ENCODE results near the gene RAP1GAP. TPM values are rescaled to one million over a fixed set of nuclear protein-coding genes. Genes with fewer than 3 reads are reported as not detected.

Gene RAP1GAP
- total RNA-seq, 1 experiment from 2014 or later = 7.2 TPM

DNA sequence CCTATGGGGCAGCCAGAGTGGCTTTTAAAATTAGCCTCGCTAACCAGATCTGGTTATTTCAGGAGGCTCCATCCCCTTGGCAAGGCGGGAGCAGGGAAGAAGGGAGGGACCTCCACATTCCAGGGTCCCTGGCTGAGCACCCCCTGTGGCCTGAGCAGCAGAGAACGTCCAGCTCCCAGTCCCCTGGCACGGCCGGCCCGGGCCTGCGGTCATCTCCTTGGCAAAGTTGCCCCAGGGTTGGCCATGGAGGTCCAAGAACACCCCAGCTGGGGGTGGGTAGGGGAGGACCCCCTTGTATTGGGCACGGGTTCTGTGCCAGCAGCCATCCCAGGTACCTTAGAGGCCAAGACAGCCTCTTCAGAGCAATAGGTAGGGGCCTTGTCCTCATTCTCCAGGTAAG, 75.9 kb downstream of the RAP1GAP start:
- TF ChIP-seq, protein P1, sequence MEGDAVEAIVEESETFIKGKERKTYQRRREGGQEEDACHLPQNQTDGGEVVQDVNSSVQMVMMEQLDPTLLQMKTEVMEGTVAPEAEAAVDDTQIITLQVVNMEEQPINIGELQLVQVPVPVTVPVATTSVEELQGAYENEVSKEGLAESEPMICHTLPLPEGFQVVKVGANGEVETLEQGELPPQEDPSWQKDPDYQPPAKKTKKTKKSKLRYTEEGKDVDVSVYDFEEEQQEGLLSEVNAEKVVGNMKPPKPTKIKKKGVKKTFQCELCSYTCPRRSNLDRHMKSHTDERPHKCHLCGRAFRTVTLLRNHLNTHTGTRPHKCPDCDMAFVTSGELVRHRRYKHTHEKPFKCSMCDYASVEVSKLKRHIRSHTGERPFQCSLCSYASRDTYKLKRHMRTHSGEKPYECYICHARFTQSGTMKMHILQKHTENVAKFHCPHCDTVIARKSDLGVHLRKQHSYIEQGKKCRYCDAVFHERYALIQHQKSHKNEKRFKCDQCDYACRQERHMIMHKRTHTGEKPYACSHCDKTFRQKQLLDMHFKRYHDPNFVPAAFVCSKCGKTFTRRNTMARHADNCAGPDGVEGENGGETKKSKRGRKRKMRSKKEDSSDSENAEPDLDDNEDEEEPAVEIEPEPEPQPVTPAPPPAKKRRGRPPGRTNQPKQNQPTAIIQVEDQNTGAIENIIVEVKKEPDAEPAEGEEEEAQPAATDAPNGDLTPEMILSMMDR (IDR thresholded peaks at IDR 0.05; ENCODE audit: insufficient read depth in 1 of 2, low read depth in 1 of 2, low read length in 1 of 2, severe bottlenecking in 1 of 2, unreplicated experiment in 1 of 2) = no peak
- no peaks in the 10 kb centered on the region for H3K9me3 Mint-ChIP-seq (ENCODE audit: unreplicated experiment)
- H3K27ac Mint-ChIP-seq (ENCODE audit: unreplicated experiment) = no peak overlapping the region
- H3K4me3 Mint-ChIP-seq (ENCODE audit: unreplicated experiment) = no peak overlapping the region
- CTCF ChIA-PET = no interaction called here
- peaks cover 5% of the 10 kb centered on the region for H3K27me3 Mint-ChIP-seq (ENCODE audit: insufficient read depth, unreplicated experiment)
- H3K9me3 ChIP-seq = no peaks in the 10 kb centered on the region
- DNase-seq = no peak
- BruUV-seq (replicated peaks) = no TSS peak
- no peak overlapping the region for H3K4me3 ChIP-seq (ENCODE audit: low read depth, low read length)
- H3K27me3 ChIP-seq (replicated peaks; ENCODE audit: control insufficient read depth, insufficient read depth, low read length) = no peaks in the 10 kb centered on the region
- H3K36me3 Mint-ChIP-seq (ENCODE audit: insufficient read depth, unreplicated experiment) = no peaks in the 10 kb centered on the region
- POLR2A ChIA-PET = no interaction called here
- no peaks in the 10 kb centered on the region for H3K36me3 ChIP-seq (ENCODE audit: control insufficient read depth, insufficient read depth, low read length)
- no peaks in the 10 kb centered on the region for H3K4me1 ChIP-seq
- H3K4me1 Mint-ChIP-seq (ENCODE audit: low read depth, unreplicated experiment) = no peaks in the 10 kb centered on the region
- intact Hi-C loops (cut with micrococcal nuclease; ENCODE audit: unreplicated experiment) = no loop called here

DNA sequence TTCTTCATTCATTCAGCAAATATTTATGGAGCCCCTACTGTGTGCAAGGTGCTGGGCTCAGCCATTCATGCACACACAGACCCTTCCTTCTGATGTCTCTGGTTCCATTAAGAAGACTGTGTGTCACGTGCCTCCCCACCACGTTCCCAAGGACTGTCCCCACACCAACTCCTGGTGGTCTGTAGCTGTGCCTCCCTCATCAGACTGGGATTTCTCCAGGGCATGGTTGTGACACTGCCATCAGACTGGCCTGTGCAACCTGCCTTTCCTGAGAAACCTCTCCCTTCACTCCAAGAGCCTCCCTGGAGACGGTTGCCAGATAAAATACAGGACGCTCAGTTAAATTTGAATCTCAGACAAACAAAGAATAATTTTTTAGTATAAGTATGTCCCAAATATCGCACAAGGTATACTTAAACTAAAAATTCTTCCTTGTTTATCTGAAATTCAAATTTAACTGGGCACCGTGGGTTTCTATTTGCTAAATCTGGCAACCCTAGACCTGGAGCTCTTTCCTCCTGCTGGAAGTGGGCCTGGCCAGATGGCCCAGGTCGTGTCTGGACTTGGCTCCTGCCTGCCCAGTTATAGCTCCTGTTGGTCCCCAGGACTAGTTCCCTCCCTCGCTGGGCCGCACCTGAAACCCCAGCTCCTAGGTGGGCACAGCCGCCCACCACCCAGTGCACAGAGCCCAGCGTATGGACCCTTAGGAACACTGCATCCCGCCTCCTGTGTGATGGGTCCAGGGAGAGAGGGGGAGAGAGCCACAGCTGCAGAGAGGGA, 76.9 kb downstream of the RAP1GAP start:
- Histone ChIP-seq H3K9me3 (no peaks in the 10 kb centered on the region), H3K27me3 (replicated peaks; ENCODE audit: control insufficient read depth, insufficient read depth, low read length) (no peaks in the 10 kb centered on the region), H3K4me1 (no peaks in the 10 kb centered on the region), H3K4me3 (ENCODE audit: low read depth, low read length) (no peak overlapping the region), H3K36me3 (ENCODE audit: control insufficient read depth, insufficient read depth, low read length) (no peaks in the 10 kb centered on the region)
- Mint-ChIP-seq H3K4me1 (ENCODE audit: low read depth, unreplicated experiment) (no peaks in the 10 kb centered on the region), H3K9me3 (ENCODE audit: unreplicated experiment) (no peaks in the 10 kb centered on the region), H3K36me3 (ENCODE audit: insufficient read depth, unreplicated experiment) (no peaks in the 10 kb centered on the region), H3K4me3 (ENCODE audit: unreplicated experiment) (no peak overlapping the region), H3K27me3 (ENCODE audit: insufficient read depth, unreplicated experiment) (peaks cover 5% of the 10 kb centered on the region), H3K27ac (ENCODE audit: unreplicated experiment) (no peak overlapping the region)
- intact Hi-C loops (cut with micrococcal nuclease; ENCODE audit: unreplicated experiment) = no loop called here
- no TSS peak for BruUV-seq (replicated peaks)
- DNase-seq = no peak
- TF ChIP-seq, protein P1 (IDR thresholded peaks at IDR 0.05; ENCODE audit: insufficient read depth in 1 of 2, low read depth in 1 of 2, low read length in 1 of 2, severe bottlenecking in 1 of 2, unreplicated experiment in 1 of 2) = no peak
- POLR2A ChIA-PET = no interaction called here
- CTCF ChIA-PET = interaction anchor here (1.0 kb wide), 1 partner anchor 66 kb away, joined by 3 read pairs; no protein-coding TSS in a partner anchor

DNA sequence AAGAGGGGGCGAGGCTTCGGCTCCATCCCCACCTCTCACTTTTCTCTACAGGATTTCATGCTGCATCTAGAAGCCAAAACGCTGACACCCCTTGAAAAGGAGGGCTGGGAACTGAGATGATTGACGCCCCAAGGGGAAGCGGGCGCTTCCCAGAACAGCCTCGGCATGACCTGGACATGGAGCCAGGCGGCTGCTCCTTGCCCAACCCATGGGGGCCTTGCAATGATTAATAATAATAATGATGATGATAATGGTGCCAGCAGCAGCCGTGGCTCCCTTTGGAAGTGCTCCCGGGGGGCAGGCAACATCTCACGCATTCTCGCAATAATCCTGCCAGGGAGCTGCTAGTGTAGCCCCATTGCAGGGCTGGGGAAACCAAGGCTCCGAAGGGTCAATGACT, 78.2 kb downstream of the RAP1GAP start:
- CTCF ChIA-PET = no interaction called here
- TF ChIP-seq, protein P1 (IDR thresholded peaks at IDR 0.05; ENCODE audit: insufficient read depth in 1 of 2, low read depth in 1 of 2, low read length in 1 of 2, severe bottlenecking in 1 of 2, unreplicated experiment in 1 of 2) = no peak
- no peaks in the 10 kb centered on the region for H3K36me3 Mint-ChIP-seq (ENCODE audit: insufficient read depth, unreplicated experiment)

More for the DNA sequence above, 78.2 kb downstream of the RAP1GAP start:
- H3K4me1 ChIP-seq = no peaks in the 10 kb centered on the region
- H3K4me3 ChIP-seq (ENCODE audit: low read depth, low read length) = no peak overlapping the region
- POLR2A ChIA-PET = no interaction called here
- H3K9me3 ChIP-seq = no peaks in the 10 kb centered on the region
- no peak for DNase-seq
- Mint-ChIP-seq H3K27ac (ENCODE audit: unreplicated experiment) (no peak overlapping the region), H3K27me3 (ENCODE audit: insufficient read depth, unreplicated experiment) (peaks cover 5% of the 10 kb centered on the region), H3K4me1 (ENCODE audit: low read depth, unreplicated experiment) (no peaks in the 10 kb centered on the region), H3K4me3 (ENCODE audit: unreplicated experiment) (no peak overlapping the region), H3K9me3 (ENCODE audit: unreplicated experiment) (no peaks in the 10 kb centered on the region)
- no TSS peak for BruUV-seq (replicated peaks)
- no peaks in the 10 kb centered on the region for H3K36me3 ChIP-seq (ENCODE audit: control insufficient read depth, insufficient read depth, low read length)
- intact Hi-C loops (cut with micrococcal nuclease; ENCODE audit: unreplicated experiment) = no loop called here
- no peaks in the 10 kb centered on the region for H3K27me3 ChIP-seq (replicated peaks; ENCODE audit: control insufficient read depth, insufficient read depth, low read length)
